CD8-positive, alpha-beta memory T cell (primary cell): ENCODE data around the gene HMGCS2. TPM values are rescaled to one million over a fixed set of nuclear protein-coding genes. Genes with fewer than 3 reads are reported as not detected.
"Not testable (repeated sequence)": the region's sequence is repeated elsewhere in the genome, so short reads cannot be mapped to it uniquely, and the experiment has no call there.

Experiments
- CTCF ChIA-PET: fragments of 350-600 bp; sonication (Branson Sonifier 250); formaldehyde crosslinking; loops from one replicate; lab custom pipeline; 2021; ENCODE audit warnings: antibody characterized with exemption; lab: Charles Lee
- POLR2A ChIA-PET: fragments of 350-600 bp; sonication (Branson Sonifier 250); formaldehyde crosslinking; loops from one replicate; lab custom pipeline; 2021; ENCODE audit warnings: antibody characterized with exemption; lab: Charles Lee
- DNase-seq, 5 donors: peaks; one replicate each; pipeline versions ENCODE4 v3.0.0 to v3.0.0-alpha.2; 2020 to 2022; ENCODE audit warnings: mixed read lengths in 1 of 5
- H3K27ac ChIP-seq: one replicate; pipeline ENCODE4 v1.7.0; 2013; ENCODE audit warnings: low read depth, mild to moderate bottlenecking, low read length, moderate library complexity
- H3K27me3 ChIP-seq: 2 replicates; pipeline ENCODE4 v1.7.0; 2013; ENCODE audit warnings: low read length, mild to moderate bottlenecking; ENCODE audit not compliant: insufficient read depth, poor library complexity, severe bottlenecking
- H3K36me3 ChIP-seq: 2 replicates; pipeline ENCODE4 v1.7.0; 2013; ENCODE audit warnings: mild to moderate bottlenecking, low read length, moderate library complexity; ENCODE audit not compliant: insufficient read depth
- H3K4me1 ChIP-seq: 2 replicates; pipeline ENCODE4 v1.7.0; 2013; ENCODE audit warnings: mild to moderate bottlenecking, low read length, moderate library complexity; ENCODE audit not compliant: insufficient read depth
- H3K4me3 ChIP-seq: 2 replicates; pipeline ENCODE4 v1.7.0; 2013; ENCODE audit warnings: mild to moderate bottlenecking, low read length
- H3K9me3 ChIP-seq: 2 replicates; pipeline ENCODE4 v1.7.0; 2013; ENCODE audit warnings: mild to moderate bottlenecking, low read length
- H3K27ac Mint-ChIP-seq, 8 donors: one replicate each; pipeline ENCODE4 v1.8.0; 2020 to 2021; ENCODE audit warnings: mixed read lengths in 8 of 8, mild to moderate bottlenecking in 6 of 8, inconsistent platforms in 3 of 8, moderate library complexity in 3 of 8
- H3K27me3 Mint-ChIP-seq, 2 donors: one replicate each; pipeline ENCODE4 v1.8.0; 2020 to 2021; ENCODE audit warnings: mixed read lengths in 2 of 2, mild to moderate bottlenecking in 1 of 2, moderate library complexity in 1 of 2
- H3K36me3 Mint-ChIP-seq, 3 donors: one replicate each; pipeline ENCODE4 v1.8.0; 2020 to 2021; ENCODE audit warnings: mixed read lengths in 3 of 3, inconsistent platforms in 1 of 3, mild to moderate bottlenecking in 1 of 3
- H3K4me1 Mint-ChIP-seq, 3 donors: one replicate each; pipeline ENCODE4 v1.8.0; 2020 to 2021; ENCODE audit warnings: mixed read lengths in 3 of 3, inconsistent platforms in 1 of 3, mild to moderate bottlenecking in 1 of 3
- H3K4me3 Mint-ChIP-seq, 7 donors: one replicate each; pipeline ENCODE4 v1.8.0; 2020 to 2021; ENCODE audit warnings: mixed read lengths in 7 of 7, mild to moderate bottlenecking in 6 of 7, moderate library complexity in 4 of 7, inconsistent platforms in 2 of 7
- H3K9me3 Mint-ChIP-seq, 5 donors: one replicate each; pipeline ENCODE4 v1.8.0; 2020 to 2022; ENCODE audit warnings: mixed read lengths in 5 of 5, mild to moderate bottlenecking in 3 of 5, moderate library complexity in 2 of 5, inconsistent platforms in 1 of 5
- polyA plus RNA-seq: library from polyadenylated mRNA; unstranded; fragments of 300-500 nt; fragmentation: Illumina TruSeq; gene quantifications from one replicate; pipeline ENCODE4 v1.2.3, GENCODE V29; 2021
- total RNA-seq, 2 experiments: library from RNA; stranded (reverse); gene quantifications; one replicate each; pipeline ENCODE4 v1.2.3, GENCODE V29; 2021

The HMGCS2 gene
- total and polyA plus RNA-seq, 3 experiments from 2014 or later = not detected

DNA sequence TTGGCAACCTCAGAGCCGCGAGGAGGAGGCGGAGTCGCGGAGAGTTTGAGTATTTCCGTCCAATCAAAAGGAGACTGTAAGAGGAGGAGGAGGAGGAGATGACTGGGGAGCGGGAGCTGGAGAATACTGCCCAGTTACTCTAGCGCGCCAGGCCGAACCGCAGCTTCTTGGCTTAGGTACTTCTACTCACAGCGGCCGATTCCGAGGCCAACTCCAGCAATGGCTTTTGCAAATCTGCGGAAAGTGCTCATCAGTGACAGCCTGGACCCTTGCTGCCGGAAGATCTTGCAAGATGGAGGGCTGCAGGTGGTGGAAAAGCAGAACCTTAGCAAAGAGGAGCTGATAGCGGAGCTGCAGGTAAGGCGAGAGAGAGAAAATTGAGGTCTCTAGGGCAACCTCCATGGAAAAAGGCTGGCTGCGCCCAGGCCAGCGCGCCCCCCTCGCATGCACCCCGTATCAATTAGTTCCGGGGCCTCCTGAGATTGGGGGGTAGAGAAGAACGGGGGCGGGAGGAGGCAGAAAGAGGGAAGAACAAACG is 56.8 kb downstream of the HMGCS2 start, which contains the start of gene PHGDH:
Gene PHGDH (plus strand): TSS at position 131 of the 538 bp plus-strand sequence. CDS start 89 bp downstream, at position 220.
- peak within 1 kb of the TSS; percentile 87 to 96 (median 90) for H3K4me3 Mint-ChIP-seq
- CTCF ChIA-PET = no interaction called here

DNA sequence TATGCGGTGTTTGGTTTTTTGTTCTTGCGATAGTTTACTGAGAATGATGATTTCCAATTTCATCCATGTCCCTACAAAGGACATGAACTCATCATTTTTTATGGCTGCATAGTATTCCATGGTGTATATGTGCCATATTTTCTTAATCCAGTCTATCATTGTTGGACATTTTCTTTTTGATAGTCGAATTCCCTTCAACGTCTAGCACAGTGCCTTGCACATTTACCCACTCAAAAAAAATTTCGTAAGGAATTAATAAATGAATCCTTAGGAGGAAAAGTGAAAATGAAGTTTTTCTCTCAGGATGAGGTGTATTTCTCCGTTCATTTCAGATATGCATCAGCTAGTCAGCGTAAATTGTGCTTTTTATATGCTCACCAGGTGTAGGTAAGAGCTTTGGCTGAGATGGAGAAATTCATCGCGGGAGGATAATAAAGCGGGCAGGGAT is 57.3 kb downstream of the HMGCS2 start:
- peaks cover 8 to 26% of the 10 kb centered on the region in 2 donors for H3K27me3 Mint-ChIP-seq
- H3K9me3 ChIP-seq, CTCF ChIA-PET, H3K4me1 ChIP-seq, H3K9me3 Mint-ChIP-seq, H3K36me3 Mint-ChIP-seq, H3K27ac ChIP-seq, H3K27me3 ChIP-seq, POLR2A ChIA-PET, H3K36me3 ChIP-seq, DNase-seq: not testable (repeated sequence)
- peak overlapping the region; percentile 87 to 96 (median 90) for H3K4me3 Mint-ChIP-seq
- peaks cover 12 to 21% (median 20%) of the 10 kb centered on the region in 3 donors for H3K4me1 Mint-ChIP-seq
- H3K27ac Mint-ChIP-seq = peak overlapping the region in 1 of 8 donors; percentile 14
- H3K4me3 ChIP-seq = peak overlapping the region; percentile 76

More for the DNA sequence above, 56.8 kb downstream of the HMGCS2 start, which contains the start of gene PHGDH:
- Mint-ChIP-seq H3K4me1 (peaks cover 12 to 21% (median 20%) of the 10 kb centered on the region in 3 donors), H3K27me3 (peaks cover 8 to 26% of the 10 kb centered on the region in 2 donors), H3K9me3 (peaks cover 0 to 8% (median 2%) of the 10 kb centered on the region in 5 donors), H3K27ac (peak within 1 kb of the TSS in 3 of 8 donors; percentile 14 to 83 (median 41)), H3K36me3 (peaks cover 0 to 3% (median 0%) of the 10 kb centered on the region in 3 donors)
- POLR2A ChIA-PET = no interaction called here
- peak within 1 kb of the TSS; percentile 76 for H3K4me3 ChIP-seq
- no peak within 1 kb of the TSS for H3K27ac ChIP-seq
- DNase-seq = peak in 2 of 5 donors; percentile 6 to 54
- no peaks in the 10 kb centered on the region for H3K27me3 ChIP-seq
- no peaks in the 10 kb centered on the region for H3K9me3 ChIP-seq
- H3K36me3 ChIP-seq = no peaks in the 10 kb centered on the region
- no peaks in the 10 kb centered on the region for H3K4me1 ChIP-seq

DNA sequence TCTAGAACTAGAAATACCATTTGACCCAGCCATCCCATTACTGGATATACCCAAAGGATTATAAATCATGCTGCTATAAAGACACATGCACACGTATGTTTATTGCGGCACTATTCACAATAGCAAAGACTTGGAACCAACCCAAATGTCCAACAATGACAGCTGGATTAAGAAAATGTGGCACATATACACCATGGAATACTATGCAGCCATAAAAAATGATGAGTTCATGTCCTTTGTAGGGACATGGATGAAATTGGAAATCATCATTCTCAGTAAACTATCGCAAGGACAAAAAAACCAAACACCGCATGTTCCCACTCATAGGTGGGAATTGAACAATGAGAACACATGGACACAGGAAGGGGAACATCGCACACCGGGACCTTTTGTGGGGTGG is 62.1 kb downstream of the HMGCS2 start:
- H3K9me3 ChIP-seq, H3K27ac Mint-ChIP-seq, H3K4me1 ChIP-seq, H3K4me3 Mint-ChIP-seq, H3K36me3 ChIP-seq, H3K27ac ChIP-seq, DNase-seq, H3K27me3 ChIP-seq, H3K4me1 Mint-ChIP-seq, H3K4me3 ChIP-seq, CTCF ChIA-PET, H3K36me3 Mint-ChIP-seq, POLR2A ChIA-PET: not testable (repeated sequence)
- Mint-ChIP-seq H3K9me3 (peaks cover 0 to 23% (median 20%) of the 10 kb centered on the region in 5 donors), H3K27me3 (peaks cover 8 to 31% of the 10 kb centered on the region in 2 donors)

DNA sequence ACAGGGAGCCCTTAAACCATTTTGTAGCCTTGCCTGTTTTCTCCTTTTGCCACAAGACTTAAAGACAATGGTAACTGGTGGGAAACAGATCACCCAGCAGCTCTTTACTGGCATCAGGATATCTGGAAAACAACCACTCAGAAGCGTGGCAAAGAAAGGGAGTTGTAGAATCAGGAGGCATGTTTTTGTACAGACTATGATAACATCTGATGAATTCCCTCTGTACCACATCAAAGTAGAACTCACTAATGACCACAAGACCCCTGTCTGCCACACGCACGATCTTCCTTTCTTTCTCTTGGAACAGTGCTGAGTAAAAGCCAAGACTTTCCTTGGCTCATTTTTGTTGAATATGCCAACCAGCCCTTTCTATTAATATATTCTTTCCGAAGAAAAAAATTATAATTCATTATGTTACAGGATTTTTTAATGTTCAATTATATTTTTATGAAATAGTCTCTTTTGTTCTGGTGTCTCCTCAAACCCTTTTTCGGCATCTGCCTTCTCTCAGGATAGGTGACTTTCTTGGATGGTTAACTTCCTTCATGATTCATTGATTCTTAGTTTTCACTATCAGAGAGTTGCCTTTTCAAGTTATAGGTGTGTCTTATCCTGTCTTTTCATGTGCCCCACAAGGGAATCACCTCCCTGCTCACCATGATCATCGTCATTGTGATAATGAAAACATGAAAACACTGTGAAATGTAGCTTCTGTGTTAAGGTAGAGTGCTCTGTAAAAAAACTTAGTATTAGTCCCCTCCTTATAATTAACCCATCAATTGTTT is 64.8 kb downstream of the HMGCS2 start:
- Histone ChIP-seq H3K36me3 (no peaks in the 10 kb centered on the region), H3K27ac (no peak overlapping the region), H3K27me3 (no peaks in the 10 kb centered on the region), H3K9me3 (peaks cover 5% of the 10 kb centered on the region), H3K4me3 (no peak overlapping the region), H3K4me1 (no peaks in the 10 kb centered on the region)
- no peak for DNase-seq
- CTCF ChIA-PET = no interaction called here
- H3K9me3 Mint-ChIP-seq = peaks cover 14 to 33% (median 27%) of the 10 kb centered on the region in 5 donors
- H3K27ac Mint-ChIP-seq = no peak overlapping the region
- no peaks in the 10 kb centered on the region for H3K4me1 Mint-ChIP-seq
- no peak overlapping the region for H3K4me3 Mint-ChIP-seq
- H3K27me3 Mint-ChIP-seq = peaks cover 8 to 46% of the 10 kb centered on the region in 2 donors
- no peaks in the 10 kb centered on the region for H3K36me3 Mint-ChIP-seq
- POLR2A ChIA-PET = no interaction called here

DNA sequence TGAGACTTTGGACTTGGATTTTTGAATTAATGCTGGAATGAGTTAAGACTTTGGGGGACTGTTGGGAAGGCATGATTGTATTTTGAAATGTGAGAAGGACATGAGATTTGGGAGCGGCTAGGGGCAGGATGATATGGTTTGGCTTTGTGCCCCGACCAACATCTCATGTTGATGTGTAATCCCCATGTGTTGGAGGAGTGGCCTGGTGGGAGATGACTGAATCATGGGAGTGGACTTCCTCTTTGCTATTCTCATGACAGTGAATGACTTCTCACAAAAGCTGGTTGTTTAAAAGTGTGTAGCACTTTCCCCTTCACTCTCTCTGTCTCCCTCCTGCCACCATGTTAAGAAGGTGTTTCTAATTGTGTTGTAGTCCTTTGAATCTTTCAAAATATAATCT is 66.3 kb downstream of the HMGCS2 start:
- Mint-ChIP-seq H3K9me3 (peaks cover 14 to 33% (median 26%) of the 10 kb centered on the region in 5 donors), H3K27me3 (peaks cover 10 to 53% of the 10 kb centered on the region in 2 donors), H3K4me1 (no peaks in the 10 kb centered on the region), H3K36me3 (no peaks in the 10 kb centered on the region), H3K27ac (no peak overlapping the region), H3K4me3 (no peak overlapping the region)
- ChIA-PET POLR2A (no interaction called here), CTCF (no interaction called here)
- H3K9me3 ChIP-seq = peaks cover 5% of the 10 kb centered on the region
- H3K4me1 ChIP-seq = no peaks in the 10 kb centered on the region
- H3K27ac ChIP-seq = no peak overlapping the region
- no peak overlapping the region for H3K4me3 ChIP-seq
- DNase-seq = no peak
- no peaks in the 10 kb centered on the region for H3K27me3 ChIP-seq
- H3K36me3 ChIP-seq = no peaks in the 10 kb centered on the region

DNA sequence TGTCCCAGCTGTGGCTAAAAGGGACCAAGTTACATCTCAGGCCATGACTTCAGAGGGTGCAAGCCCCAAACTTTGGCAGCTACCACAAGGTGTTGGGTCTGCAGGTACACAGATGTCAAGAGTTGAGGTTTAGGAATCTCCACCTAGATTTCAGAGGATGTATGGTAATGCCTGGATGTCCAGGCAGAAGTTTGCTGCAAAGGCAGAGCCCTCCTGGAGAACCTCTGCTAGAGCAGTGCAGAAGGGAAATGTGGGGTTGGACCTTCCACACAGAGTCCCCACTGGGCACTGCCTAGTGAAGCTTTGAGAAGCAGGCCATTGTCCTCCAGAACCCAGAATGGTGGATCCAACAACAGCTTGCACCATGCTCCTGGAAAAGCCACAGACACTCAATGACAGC is 67.0 kb downstream of the HMGCS2 start:
- H3K4me1 Mint-ChIP-seq = no peaks in the 10 kb centered on the region
- peaks cover 15 to 33% (median 23%) of the 10 kb centered on the region in 5 donors for H3K9me3 Mint-ChIP-seq
- Histone ChIP-seq H3K27ac (no peak overlapping the region), H3K36me3 (no peaks in the 10 kb centered on the region), H3K27me3 (no peaks in the 10 kb centered on the region), H3K9me3 (peaks cover 5% of the 10 kb centered on the region), H3K4me3 (no peak overlapping the region), H3K4me1 (no peaks in the 10 kb centered on the region)
- ChIA-PET POLR2A (no interaction called here), CTCF (no interaction called here)
- H3K4me3 Mint-ChIP-seq = no peak overlapping the region
- no peaks in the 10 kb centered on the region for H3K36me3 Mint-ChIP-seq
- H3K27ac Mint-ChIP-seq = no peak overlapping the region
- DNase-seq = no peak
- peaks cover 10 to 55% of the 10 kb centered on the region in 2 donors for H3K27me3 Mint-ChIP-seq

DNA sequence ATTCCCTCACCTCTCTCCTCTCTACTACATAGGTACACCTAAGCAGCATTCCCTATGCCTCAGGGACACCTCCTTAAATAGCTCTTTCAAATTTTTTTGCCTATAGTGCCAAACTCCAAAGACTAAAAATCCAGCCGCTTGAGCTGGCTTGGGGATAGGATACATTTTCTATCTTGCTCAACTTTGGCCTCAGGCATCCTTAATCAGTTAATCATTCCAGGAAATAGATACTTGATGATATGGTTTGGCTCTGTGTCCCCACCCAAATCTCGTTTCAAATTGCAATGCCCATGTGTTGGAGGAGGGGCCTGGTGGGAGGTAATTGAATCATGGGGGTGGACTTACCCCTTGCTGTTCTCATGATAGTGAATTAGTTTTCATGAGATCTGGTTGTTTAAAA is 68.4 kb downstream of the HMGCS2 start:
- H3K27ac Mint-ChIP-seq = no peak overlapping the region
- POLR2A ChIA-PET = no interaction called here
- no peak overlapping the region for H3K27ac ChIP-seq
- H3K36me3 Mint-ChIP-seq = no peaks in the 10 kb centered on the region
- no peaks in the 10 kb centered on the region for H3K27me3 ChIP-seq
- CTCF ChIA-PET = no interaction called here
- H3K4me3 Mint-ChIP-seq = no peak overlapping the region
- peaks cover 5% of the 10 kb centered on the region for H3K9me3 ChIP-seq
- no peak overlapping the region for H3K4me3 ChIP-seq
- no peak for DNase-seq
- H3K9me3 Mint-ChIP-seq = peaks cover 19 to 33% (median 23%) of the 10 kb centered on the region in 5 donors
- no peaks in the 10 kb centered on the region for H3K36me3 ChIP-seq
- no peaks in the 10 kb centered on the region for H3K4me1 ChIP-seq
- H3K4me1 Mint-ChIP-seq = no peaks in the 10 kb centered on the region
- H3K27me3 Mint-ChIP-seq = peaks cover 10 to 55% of the 10 kb centered on the region in 2 donors
